SK-N-SH treated with all-trans-retinoic acid at 6 μM for 48 hours (cell line): Measurements from ENCODE around the gene C1GALT1.

Experiments used
- TCF4 ChIP-seq: fragments of 250-450 bp; sonication (Bioruptor Pico); IDR thresholded peaks from 2 replicates; pipeline ENCODE4 v1.8.0; 2021; ENCODE audit warnings: mild to moderate bottlenecking, moderate library complexity, borderline replicate concordance
- TOX ChIP-seq: fragments of 250-450 bp; sonication (Bioruptor Pico); IDR thresholded peaks from 2 replicates; pipeline ENCODE4 v1.8.0; 2021; ENCODE audit warnings: mild to moderate bottlenecking, moderate library complexity, borderline replicate concordance
- ZNF565 ChIP-seq: fragments of 450-650 bp; formaldehyde crosslinking; conservative IDR thresholded peaks from 2 replicates; pipeline ENCODE4 v1.5.0; 2020; ENCODE audit warnings: low read depth, mild to moderate bottlenecking, moderate library complexity
- ZNF70 ChIP-seq: fragments of 450-650 bp; formaldehyde crosslinking; IDR thresholded peaks from 2 replicates; pipeline ENCODE4 v1.5.0; 2020; ENCODE audit warnings: mild to moderate bottlenecking, moderate library complexity
- ZNF8 ChIP-seq: fragments of 450-650 bp; formaldehyde crosslinking; IDR thresholded peaks from 2 replicates; pipeline ENCODE4 v1.5.0; 2020; ENCODE audit warnings: mild to moderate bottlenecking, moderate library complexity
- TF ChIP-seq, protein P1 (sequence below): fragments of 250-450 bp; sonication (Bioruptor Pico); IDR thresholded peaks from 2 replicates; pipeline ENCODE4 v1.8.0; 2020; ENCODE audit warnings: mild to moderate bottlenecking, moderate library complexity, borderline replicate concordance

DNA sequence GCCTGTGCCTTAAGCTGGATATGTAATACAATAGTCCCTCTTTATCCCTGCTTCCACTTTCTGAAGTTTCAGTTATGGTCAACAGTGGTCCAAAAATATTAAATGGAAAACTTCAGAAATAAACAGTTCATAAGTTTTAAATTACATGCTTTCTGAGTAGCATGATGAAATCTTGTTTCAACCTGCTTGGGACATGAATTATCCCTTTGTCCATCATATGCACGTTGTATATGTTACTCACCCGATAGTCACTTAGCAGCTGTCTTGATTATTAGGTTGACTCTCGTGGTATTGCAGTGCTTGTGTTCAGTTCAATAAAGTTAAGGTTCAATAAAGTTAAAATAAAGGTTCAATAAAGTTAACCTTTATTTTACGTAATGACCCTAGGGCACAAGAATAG lies 25.5 kb downstream of the C1GALT1 start:
- TF ChIP-seq, protein P1, sequence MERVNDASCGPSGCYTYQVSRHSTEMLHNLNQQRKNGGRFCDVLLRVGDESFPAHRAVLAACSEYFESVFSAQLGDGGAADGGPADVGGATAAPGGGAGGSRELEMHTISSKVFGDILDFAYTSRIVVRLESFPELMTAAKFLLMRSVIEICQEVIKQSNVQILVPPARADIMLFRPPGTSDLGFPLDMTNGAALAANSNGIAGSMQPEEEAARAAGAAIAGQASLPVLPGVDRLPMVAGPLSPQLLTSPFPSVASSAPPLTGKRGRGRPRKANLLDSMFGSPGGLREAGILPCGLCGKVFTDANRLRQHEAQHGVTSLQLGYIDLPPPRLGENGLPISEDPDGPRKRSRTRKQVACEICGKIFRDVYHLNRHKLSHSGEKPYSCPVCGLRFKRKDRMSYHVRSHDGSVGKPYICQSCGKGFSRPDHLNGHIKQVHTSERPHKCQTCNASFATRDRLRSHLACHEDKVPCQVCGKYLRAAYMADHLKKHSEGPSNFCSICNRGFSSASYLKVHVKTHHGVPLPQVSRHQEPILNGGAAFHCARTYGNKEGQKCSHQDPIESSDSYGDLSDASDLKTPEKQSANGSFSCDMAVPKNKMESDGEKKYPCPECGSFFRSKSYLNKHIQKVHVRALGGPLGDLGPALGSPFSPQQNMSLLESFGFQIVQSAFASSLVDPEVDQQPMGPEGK (CRISPR knock-in tag) = no peak
- TF ChIP-seq TOX (no peak), ZNF70 (no peak), ZNF8 (no peak), TCF4 (CRISPR knock-in tag) (no peak), ZNF565 (CRISPR knock-in tag) (no peak)
